HepG2 (cell line): Measurements from ENCODE around the gene DSCAML1. TPM values are rescaled to one million over a fixed set of nuclear protein-coding genes. Genes with fewer than 3 reads are reported as not detected.
A peak's percentile ranks its signal among the peaks of the same experiment; 100 is the strongest.

Experiments
- GLI4 ChIP-seq: sonication (generic); formaldehyde crosslinking; IDR thresholded peaks from 2 replicates; pipeline ENCODE4 v1.5.1; 2020; ENCODE audit warnings: missing genetic modification reagents, mild to moderate bottlenecking, moderate library complexity, borderline replicate concordance
- HNRNPH1 ChIP-seq: fragments of 200-400 bp; formaldehyde crosslinking; optimal IDR thresholded peaks from 2 replicates; pipeline ENCODE3; 2017; ENCODE audit warnings: mild to moderate bottlenecking, low read depth, low read length
- KMT2B ChIP-seq: IDR thresholded peaks from 2 replicates; pipeline ENCODE4 v1.6.1; 2016; ENCODE audit warnings: missing genetic modification reagents, missing compliant biosample characterization
- REL ChIP-seq: sonication (generic); formaldehyde crosslinking; conservative IDR thresholded peaks from 2 replicates; pipeline ENCODE4 v1.8.0; 2022; ENCODE audit warnings: mild to moderate bottlenecking, missing genetic modification reagents, moderate library complexity
- SP2 ChIP-seq: sonication (generic); formaldehyde crosslinking; IDR thresholded peaks from 2 replicates; pipeline ENCODE4 v1.5.1; 2020; ENCODE audit warnings: mild to moderate bottlenecking, missing genetic modification reagents
- ZNF207 ChIP-seq: fragments of 450-650 bp; IDR thresholded peaks from 2 replicates; pipeline ENCODE4 v1.6.1; 2016; ENCODE audit warnings: antibody characterized with exemption, borderline replicate concordance
- ZNF232 ChIP-seq: sonication (generic); formaldehyde crosslinking; IDR thresholded peaks from 2 replicates; pipeline ENCODE4 v1.4.0; 2020; ENCODE audit warnings: missing genetic modification reagents, borderline replicate concordance
- ZNF639 ChIP-seq: conservative IDR thresholded peaks from 2 replicates; pipeline ENCODE4 v1.6.1; 2018; ENCODE audit warnings: missing genetic modification reagents
- ZNF687 ChIP-seq: sonication (generic); formaldehyde crosslinking; IDR thresholded peaks from 2 replicates; pipeline ENCODE4 v1.5.1; 2020; ENCODE audit warnings: mild to moderate bottlenecking, missing genetic modification reagents, moderate library complexity
- ZNF800 ChIP-seq: sonication (generic); formaldehyde crosslinking; IDR thresholded peaks from 2 replicates; pipeline ENCODE4 v1.4.0; 2020; ENCODE audit warnings: missing genetic modification reagents
- polyA plus RNA-seq, 8 experiments: library from polyadenylated mRNA; depleted of rRNA in 3 of 8; stranded (reverse) in 7 of 8; unstranded in 1 of 8; fragments of >200 nt; fragmentation: Illumina TruSeq in 4 of 8; extraction: Trizol in 4 of 8; gene quantifications; 2 replicates each; pipeline versions ENCODE4 v1.2.1 to v1.2.3, GENCODE V29; 2011 to 2016; ENCODE audit warnings: low read depth in 4 of 8, missing spikeins in 1 of 8, mixed read lengths in 1 of 8; ENCODE audit not compliant: insufficient read depth in 1 of 8
- total RNA-seq, 5 experiments: library from RNA; depleted of rRNA; stranded (reverse); fragments of >200 nt; fragmentation: Illumina TruSeq; extraction: Trizol; gene quantifications; 2 replicates each; pipeline ENCODE4 v1.2.3, GENCODE V29; 2016; ENCODE audit warnings: low read depth in 1 of 5
- TF ChIP-seq, protein P1 (sequence below): sonication (generic); formaldehyde crosslinking; IDR thresholded peaks from 2 replicates; pipeline ENCODE4 v1.4.0; 2020; ENCODE audit warnings: mild to moderate bottlenecking, missing genetic modification reagents, borderline replicate concordance
- TF ChIP-seq, protein P2 (sequence below): sonication (generic); formaldehyde crosslinking; IDR thresholded peaks from 2 replicates; pipeline ENCODE4 v1.4.0; 2020; ENCODE audit warnings: missing genetic modification reagents

The DSCAML1 gene
- total and polyA plus RNA-seq, 2 of the 13 experiments (the other 11 are each of a cell fraction or from before 2014, with no cell fraction given) = 0.29 to 0.40 TPM

DNA sequence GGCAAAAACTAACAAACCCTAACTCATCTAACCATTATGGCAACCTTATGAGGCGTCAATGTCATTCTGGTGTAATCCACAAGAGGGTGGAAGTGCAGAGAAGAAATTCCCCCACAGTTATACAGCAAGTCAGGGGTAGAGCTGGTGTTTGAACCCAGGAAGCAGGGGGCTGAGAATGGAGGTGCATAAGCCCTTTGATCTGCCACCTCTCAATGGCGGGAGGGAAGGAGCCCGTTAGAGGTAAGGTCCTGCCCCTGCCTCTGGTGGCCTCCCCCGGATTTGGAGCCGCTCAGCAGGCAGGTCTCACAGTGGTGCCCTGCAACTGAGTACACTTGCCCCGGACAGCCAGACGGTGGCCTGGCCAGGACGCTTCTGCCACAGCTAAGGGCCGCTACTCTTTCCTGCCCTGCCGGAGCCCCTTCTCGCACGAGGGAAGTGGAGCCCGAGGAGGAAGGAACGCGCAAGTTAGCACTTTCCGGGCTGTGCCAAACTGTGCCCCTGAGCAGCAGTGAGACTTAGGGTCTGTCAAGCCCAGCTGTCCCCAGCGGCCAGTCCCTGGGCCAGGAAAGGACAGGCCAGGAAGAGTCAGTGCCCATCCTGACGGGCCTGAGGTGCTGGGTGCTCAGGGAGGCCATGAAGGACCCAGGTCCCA, 26.4 kb upstream of the DSCAML1 start (continued):
- TF ChIP-seq GLI4 (CRISPR knock-in tag) (no peak), ZNF639 (no peak), ZNF687 (peak; percentile 59), HNRNPH1 (no peak), SP2 (no peak), KMT2B (CRISPR knock-in tag) (no peak), REL (CRISPR knock-in tag) (no peak), ZNF232 (CRISPR knock-in tag) (no peak), ZNF207 (no peak), ZNF800 (0 out of 2 replicates have a peak, but pooled peaks have one; percentile 44)
- TF ChIP-seq, protein P1, sequence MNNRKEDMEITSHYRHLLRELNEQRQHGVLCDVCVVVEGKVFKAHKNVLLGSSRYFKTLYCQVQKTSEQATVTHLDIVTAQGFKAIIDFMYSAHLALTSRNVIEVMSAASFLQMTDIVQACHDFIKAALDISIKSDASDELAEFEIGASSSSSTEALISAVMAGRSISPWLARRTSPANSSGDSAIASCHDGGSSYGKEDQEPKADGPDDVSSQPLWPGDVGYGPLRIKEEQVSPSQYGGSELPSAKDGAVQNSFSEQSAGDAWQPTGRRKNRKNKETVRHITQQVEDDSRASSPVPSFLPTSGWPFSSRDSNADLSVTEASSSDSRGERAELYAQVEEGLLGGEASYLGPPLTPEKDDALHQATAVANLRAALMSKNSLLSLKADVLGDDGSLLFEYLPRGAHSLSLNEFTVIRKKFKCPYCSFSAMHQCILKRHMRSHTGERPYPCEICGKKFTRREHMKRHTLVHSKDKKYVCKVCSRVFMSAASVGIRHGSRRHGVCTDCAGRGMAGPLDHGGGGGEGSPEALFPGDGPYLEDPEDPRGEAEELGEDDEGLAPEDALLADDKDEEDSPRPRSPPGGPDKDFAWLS = no peak
- TF ChIP-seq, protein P2, sequence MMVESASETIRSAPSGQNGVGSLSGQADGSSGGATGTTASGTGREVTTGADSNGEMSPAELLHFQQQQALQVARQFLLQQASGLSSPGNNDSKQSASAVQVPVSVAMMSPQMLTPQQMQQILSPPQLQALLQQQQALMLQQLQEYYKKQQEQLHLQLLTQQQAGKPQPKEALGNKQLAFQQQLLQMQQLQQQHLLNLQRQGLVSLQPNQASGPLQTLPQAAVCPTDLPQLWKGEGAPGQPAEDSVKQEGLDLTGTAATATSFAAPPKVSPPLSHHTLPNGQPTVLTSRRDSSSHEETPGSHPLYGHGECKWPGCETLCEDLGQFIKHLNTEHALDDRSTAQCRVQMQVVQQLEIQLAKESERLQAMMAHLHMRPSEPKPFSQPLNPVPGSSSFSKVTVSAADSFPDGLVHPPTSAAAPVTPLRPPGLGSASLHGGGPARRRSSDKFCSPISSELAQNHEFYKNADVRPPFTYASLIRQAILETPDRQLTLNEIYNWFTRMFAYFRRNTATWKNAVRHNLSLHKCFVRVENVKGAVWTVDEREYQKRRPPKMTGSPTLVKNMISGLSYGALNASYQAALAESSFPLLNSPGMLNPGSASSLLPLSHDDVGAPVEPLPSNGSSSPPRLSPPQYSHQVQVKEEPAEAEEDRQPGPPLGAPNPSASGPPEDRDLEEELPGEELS (CRISPR knock-in tag) = no peak
